ENCODE results near the gene PPP4R3A. TPM values are rescaled to one million over a fixed set of nuclear protein-coding genes. Genes with fewer than 3 reads are reported as not detected.

PPP4R3A gene
- 10 to 100 TPM; 34.1 to 60.6 (median 41.8) TPM for total RNA-seq
- polyA plus RNA-seq, result 10 to 100 TPM; 32.2 to 40.2 TPM
- long read RNA-seq, donor 1, full-length matches to known transcripts, result 82 of 99 reads
- long read RNA-seq, donor 1, partial matches to known transcripts, result 6 of 99 reads
- long read RNA-seq, donor 1, other reads (novel, unspliced or antisense), result 11 of 99 reads
- long read RNA-seq, donor 2, full-length matches to known transcripts, result 40 of 54 reads
- long read RNA-seq, donor 2, partial matches to known transcripts, result 5 of 54 reads
- long read RNA-seq, donor 2, other reads (novel, unspliced or antisense), result 9 of 54 reads
- long read RNA-seq, donor 3, partial matches to known transcripts, result 1 of 7 reads
- long read RNA-seq, donor 3, other reads (novel, unspliced or antisense), result 6 of 7 reads

DNA sequence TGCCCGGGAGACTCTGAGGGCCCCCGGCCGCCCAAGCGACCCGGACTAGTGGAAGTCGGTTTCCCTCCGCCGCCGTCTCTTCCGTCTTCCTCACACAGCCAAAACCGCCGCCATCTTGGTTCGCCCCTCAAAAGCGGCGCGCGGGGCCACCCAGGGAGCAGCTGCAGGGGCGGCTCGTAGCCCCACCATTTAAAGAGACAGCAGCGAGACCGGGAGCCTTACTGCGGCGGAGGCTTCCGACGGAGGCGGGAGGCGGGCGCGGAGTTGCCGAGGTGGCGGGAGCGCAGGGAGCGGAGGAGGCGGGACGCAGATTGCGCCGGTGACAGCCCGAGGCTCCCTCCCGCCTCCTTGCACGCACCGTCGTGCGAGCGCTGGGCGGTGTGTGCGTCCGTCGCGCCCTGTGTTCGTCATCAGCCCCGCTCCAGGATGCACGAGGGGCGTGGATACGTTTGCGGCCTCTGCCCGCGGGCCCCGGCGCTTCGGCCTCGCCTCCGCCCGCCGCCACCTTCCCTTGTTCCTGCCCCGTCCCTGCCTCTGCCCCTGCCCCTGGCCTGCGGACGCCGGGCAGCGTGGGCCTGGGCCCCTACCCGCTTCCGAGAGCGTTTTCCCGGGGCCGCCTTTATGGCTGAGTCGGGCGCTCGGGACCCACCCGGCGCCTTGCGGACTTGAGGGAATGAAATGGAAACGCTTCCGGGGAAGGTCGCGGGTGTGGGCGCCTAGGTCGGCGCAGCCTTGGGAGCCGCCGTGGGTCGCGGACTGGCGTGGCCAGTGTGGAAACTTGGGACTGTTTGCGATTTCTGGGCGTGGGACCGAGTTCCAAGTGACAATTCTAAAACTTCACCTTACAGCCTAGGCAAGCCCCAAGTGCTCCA, at the start of gene PPP4R3A:
TSS of gene PPP4R3A (minus strand) at position 140 of the 872 bp plus-strand sequence. CDS start 663 bp downstream, outside the sequence.
- Histone ChIP-seq H3K27ac (peak within 1 kb of the TSS; percentile 97 to 100 (median 99)), H3K36me3 (peaks cover 0 to 16% (median 0%) of the 10 kb centered on the region in 9 donors), H3K4me3 (peak within 1 kb of the TSS; percentile 75 to 96 (median 92)), H3K9me3 (no peaks in the 10 kb centered on the region), H3K27me3 (peaks cover 0 to 4% (median 0%) of the 10 kb centered on the region in 7 donors), H3K4me1 (peaks cover 3 to 41% (median 28%) of the 10 kb centered on the region in 9 donors)
- intact Hi-C loops (cut with DNase I), result no loop called here
- TF ChIP-seq, protein P1, sequence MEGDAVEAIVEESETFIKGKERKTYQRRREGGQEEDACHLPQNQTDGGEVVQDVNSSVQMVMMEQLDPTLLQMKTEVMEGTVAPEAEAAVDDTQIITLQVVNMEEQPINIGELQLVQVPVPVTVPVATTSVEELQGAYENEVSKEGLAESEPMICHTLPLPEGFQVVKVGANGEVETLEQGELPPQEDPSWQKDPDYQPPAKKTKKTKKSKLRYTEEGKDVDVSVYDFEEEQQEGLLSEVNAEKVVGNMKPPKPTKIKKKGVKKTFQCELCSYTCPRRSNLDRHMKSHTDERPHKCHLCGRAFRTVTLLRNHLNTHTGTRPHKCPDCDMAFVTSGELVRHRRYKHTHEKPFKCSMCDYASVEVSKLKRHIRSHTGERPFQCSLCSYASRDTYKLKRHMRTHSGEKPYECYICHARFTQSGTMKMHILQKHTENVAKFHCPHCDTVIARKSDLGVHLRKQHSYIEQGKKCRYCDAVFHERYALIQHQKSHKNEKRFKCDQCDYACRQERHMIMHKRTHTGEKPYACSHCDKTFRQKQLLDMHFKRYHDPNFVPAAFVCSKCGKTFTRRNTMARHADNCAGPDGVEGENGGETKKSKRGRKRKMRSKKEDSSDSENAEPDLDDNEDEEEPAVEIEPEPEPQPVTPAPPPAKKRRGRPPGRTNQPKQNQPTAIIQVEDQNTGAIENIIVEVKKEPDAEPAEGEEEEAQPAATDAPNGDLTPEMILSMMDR (IDR thresholded peaks at IDR 0.05), result no peak
- ATAC-seq (peak; percentile 96 to 98 (median 97)), DNase-seq (peak; percentile 94)
- WGBS, 2 donors, result 0 to 1% methylated on average over 92 to 95 of the region's 95 CpGs

DNA sequence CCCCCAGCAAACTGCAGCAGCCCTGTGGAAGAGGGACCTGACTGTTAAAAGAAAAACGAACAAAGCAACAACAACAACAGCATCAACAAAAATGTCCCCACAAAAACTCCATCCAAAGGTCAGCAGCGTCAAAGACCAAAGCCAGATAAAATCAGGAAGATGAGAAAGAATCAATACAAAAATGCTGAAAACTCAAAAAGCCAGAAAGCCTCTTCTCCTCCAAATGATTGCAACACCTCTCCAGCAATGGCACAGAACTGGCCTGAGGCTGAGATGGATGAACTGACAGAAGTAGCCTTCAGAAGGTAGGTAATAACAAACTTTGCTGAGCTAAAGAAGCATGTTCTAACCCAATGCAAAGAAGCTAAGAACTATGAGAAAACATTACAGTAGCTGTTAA, 45.4 kb upstream of the PPP4R3A start:
- intact Hi-C loops (cut with DNase I), result no loop called here
- Histone ChIP-seq H3K27me3 (peaks cover 0 to 14% (median 6%) of the 10 kb centered on the region in 7 donors), H3K9me3 (peaks cover 0 to 7% (median 0%) of the 10 kb centered on the region in 11 donors), H3K4me1 (no peaks in the 10 kb centered on the region), H3K4me3 (no peak overlapping the region), H3K27ac (no peak overlapping the region), H3K36me3 (no peaks in the 10 kb centered on the region)
- ATAC-seq, result no peak
- WGBS, 2 donors, result 70 to 78% methylated on average over 2 of the region's 2 CpGs
- DNase-seq, result no peak
- TF ChIP-seq, protein P1 (IDR thresholded peaks at IDR 0.05), result no peak

DNA sequence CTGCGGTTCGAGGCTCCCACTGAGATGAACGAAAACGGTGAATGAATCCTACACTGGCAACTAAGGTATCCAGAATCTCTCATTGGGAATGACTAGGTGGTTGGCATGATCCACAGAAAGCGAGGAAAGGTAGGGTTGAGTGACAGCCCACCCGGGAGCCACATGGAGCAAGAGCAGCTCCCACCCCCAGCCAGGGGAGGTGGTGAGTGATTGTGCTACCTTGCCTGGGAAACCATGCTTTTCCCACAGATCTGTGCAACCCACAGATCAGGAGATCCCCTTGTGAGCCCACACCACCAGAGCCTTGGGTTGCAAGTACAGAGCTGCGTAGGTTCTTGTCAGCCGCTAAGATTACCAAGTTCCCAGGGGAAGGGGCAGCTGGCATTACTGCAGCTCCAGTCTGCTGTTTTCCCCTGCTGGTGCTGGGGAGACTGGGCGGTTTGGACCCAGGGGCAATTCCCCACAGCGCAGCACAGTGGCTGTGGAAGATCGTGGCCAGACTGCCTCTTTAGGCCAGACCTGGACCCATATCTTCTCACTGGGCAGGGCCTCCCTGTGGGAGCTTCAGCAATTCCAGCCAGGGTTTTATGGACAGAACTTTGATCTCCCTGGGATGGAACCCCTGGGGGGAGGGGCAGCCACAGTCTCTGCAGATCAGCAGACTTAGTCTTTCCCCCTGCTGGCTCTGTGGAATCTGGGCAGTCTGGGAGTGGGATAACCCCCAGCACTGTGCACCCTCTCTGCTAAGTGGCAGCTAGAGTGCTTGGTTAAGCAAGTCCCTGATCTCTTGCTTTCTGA, 44.6 kb upstream of the PPP4R3A start:
- Histone ChIP-seq H3K27me3 (peaks cover 0 to 14% (median 6%) of the 10 kb centered on the region in 7 donors), H3K27ac (no peak overlapping the region), H3K4me3 (no peak overlapping the region), H3K4me1 (no peaks in the 10 kb centered on the region), H3K9me3 (peaks cover 0 to 7% (median 0%) of the 10 kb centered on the region in 11 donors), H3K36me3 (no peaks in the 10 kb centered on the region)
- TF ChIP-seq, protein P1 (IDR thresholded peaks at IDR 0.05), result no peak
- ATAC-seq, result no peak
- WGBS, 2 donors, result 77 to 85% methylated on average over 11 of the region's 11 CpGs
- intact Hi-C loops (cut with DNase I), result no loop called here
- no peak for DNase-seq
